WTC11 (cell line): ENCODE results near the gene ANK2.

Experiments used
- ATF3 ChIP-seq: sonication (generic); formaldehyde crosslinking; conservative IDR thresholded peaks from 2 replicates; pipeline ENCODE4 v1.8.1; 2022; ENCODE audit warnings: mild to moderate bottlenecking, missing genetic modification reagents
- ATF6 ChIP-seq: sonication (generic); formaldehyde crosslinking; IDR thresholded peaks from 2 replicates; pipeline ENCODE4 v1.8.1; 2023; ENCODE audit warnings: mild to moderate bottlenecking, missing genetic modification reagents
- CREB1 ChIP-seq: sonication (generic); formaldehyde crosslinking; IDR thresholded peaks from 2 replicates; pipeline ENCODE4 v1.8.0; 2023; ENCODE audit warnings: mild to moderate bottlenecking, missing genetic modification reagents
- CREM ChIP-seq: sonication (generic); formaldehyde crosslinking; IDR thresholded peaks from 2 replicates; pipeline ENCODE4 v1.8.1; 2022; ENCODE audit warnings: mild to moderate bottlenecking, missing genetic modification reagents, moderate library complexity
- CTCF ChIP-seq: fragments of 200-600 bp; IDR thresholded peaks from 2 replicates; pipeline ENCODE4 v1.8.0; 2022; ENCODE audit warnings: antibody characterized with exemption
- EMX1 ChIP-seq: fragments of 250-450 bp; sonication (Bioruptor Pico); IDR thresholded peaks from 2 replicates; pipeline ENCODE4 v1.8.0; 2021; ENCODE audit warnings: mild to moderate bottlenecking
- HMGXB4 ChIP-seq: sonication (generic); formaldehyde crosslinking; IDR thresholded peaks from 2 replicates; pipeline ENCODE4 v1.8.1; 2023; ENCODE audit warnings: mild to moderate bottlenecking, moderate library complexity, missing genetic modification reagents
- MAX ChIP-seq: sonication (generic); formaldehyde crosslinking; IDR thresholded peaks from 2 replicates; pipeline ENCODE4 v1.8.0; 2022; ENCODE audit warnings: mild to moderate bottlenecking, missing genetic modification reagents
- NFATC4 ChIP-seq: fragments of 250-450 bp; sonication (Bioruptor Pico); IDR thresholded peaks from 2 replicates; pipeline ENCODE4 v1.9.0; 2021; ENCODE audit warnings: mild to moderate bottlenecking
- SP1 ChIP-seq: sonication (generic); formaldehyde crosslinking; conservative IDR thresholded peaks from 2 replicates; pipeline ENCODE4 v1.8.1; 2022; ENCODE audit warnings: missing genetic modification reagents
- STAT6 ChIP-seq: sonication (generic); formaldehyde crosslinking; conservative IDR thresholded peaks from 2 replicates; pipeline ENCODE4 v1.8.1; 2023; ENCODE audit warnings: mild to moderate bottlenecking, low read depth, missing genetic modification reagents, moderate library complexity
- USF2 ChIP-seq: sonication (generic); formaldehyde crosslinking; IDR thresholded peaks from 2 replicates; pipeline ENCODE4 v1.8.1; 2023; ENCODE audit warnings: mild to moderate bottlenecking, missing genetic modification reagents, moderate library complexity
- ZMAT4 ChIP-seq: fragments of 250-450 bp; sonication (Bioruptor Pico); IDR thresholded peaks from 2 replicates; pipeline ENCODE4 v1.9.0; 2021; ENCODE audit warnings: mild to moderate bottlenecking

GRCh38 chr4:113288257-113288656 is 238.8 kb downstream of the ANK2 start:
- TF ChIP-seq CTCF, result no peak
- TF ChIP-seq USF2 (CRISPR knock-in tag), result no peak
- TF ChIP-seq ATF3 (CRISPR knock-in tag), result no peak
- TF ChIP-seq CREM (CRISPR knock-in tag), result no peak
- no peak for TF ChIP-seq ATF6 (CRISPR knock-in tag)
- no peak for TF ChIP-seq STAT6
- TF ChIP-seq HMGXB4 (CRISPR knock-in tag), result no peak
- TF ChIP-seq MAX, result no peak
- TF ChIP-seq ZMAT4, result no peak
- TF ChIP-seq SP1 (CRISPR knock-in tag), result no peak
- no peak for TF ChIP-seq CREB1
- TF ChIP-seq NFATC4, result no peak
- TF ChIP-seq EMX1 (CRISPR knock-in tag), result no peak
